OCI-M1 (cell line): Measurements from ENCODE around the gene TAS1R1.
A peak's percentile ranks its signal among the peaks of the same experiment; 100 is the strongest.

Experiments used
- DNase-seq: peaks from one replicate; lab custom pipeline; 2025; lab: John Stamatoyannopoulos, UW

Gene TAS1R1

GRCh38 chr1:6572653-6573383, 17.7 kb downstream of the TAS1R1 start:
- peak; percentile 29 for DNase-seq

DNA sequence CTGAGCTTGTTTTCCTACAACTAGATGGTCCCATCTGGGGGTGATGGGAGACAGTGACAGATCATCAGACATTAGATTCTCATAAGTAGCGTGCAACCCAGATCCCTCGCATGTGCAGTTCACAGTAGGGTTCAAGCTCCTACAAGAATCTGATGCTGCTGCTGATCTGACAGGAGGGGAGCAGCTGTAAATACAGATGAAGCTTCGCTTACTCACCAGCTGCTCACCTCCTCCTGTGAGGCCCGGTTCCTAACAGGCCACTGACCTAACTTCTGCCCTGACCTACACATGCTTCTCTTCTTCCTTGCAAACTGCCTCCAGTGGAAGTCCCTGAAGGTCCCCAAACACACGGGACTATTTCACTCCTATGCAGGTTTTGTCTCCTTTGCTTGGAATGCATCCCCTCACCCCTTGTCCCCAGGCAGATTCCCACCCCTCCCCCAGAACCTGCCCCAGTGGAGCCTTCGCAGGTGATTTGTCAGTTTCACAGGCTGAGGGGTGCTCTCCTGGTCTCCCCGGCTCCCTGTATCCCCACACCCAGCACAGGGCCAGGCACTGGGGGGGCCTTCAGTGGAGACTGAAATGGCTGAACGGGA, 19.0 kb downstream of the TAS1R1 start:
- DNase-seq: no peak

- DNase-seq: no peak
Observed at GRCh38 chr1:6574818-6575217, 19.7 kb downstream of the TAS1R1 start.

- DNase-seq: no peak
Observed at GRCh38 chr1:6577831-6578525, 22.9 kb downstream of the TAS1R1 start.

DNA sequence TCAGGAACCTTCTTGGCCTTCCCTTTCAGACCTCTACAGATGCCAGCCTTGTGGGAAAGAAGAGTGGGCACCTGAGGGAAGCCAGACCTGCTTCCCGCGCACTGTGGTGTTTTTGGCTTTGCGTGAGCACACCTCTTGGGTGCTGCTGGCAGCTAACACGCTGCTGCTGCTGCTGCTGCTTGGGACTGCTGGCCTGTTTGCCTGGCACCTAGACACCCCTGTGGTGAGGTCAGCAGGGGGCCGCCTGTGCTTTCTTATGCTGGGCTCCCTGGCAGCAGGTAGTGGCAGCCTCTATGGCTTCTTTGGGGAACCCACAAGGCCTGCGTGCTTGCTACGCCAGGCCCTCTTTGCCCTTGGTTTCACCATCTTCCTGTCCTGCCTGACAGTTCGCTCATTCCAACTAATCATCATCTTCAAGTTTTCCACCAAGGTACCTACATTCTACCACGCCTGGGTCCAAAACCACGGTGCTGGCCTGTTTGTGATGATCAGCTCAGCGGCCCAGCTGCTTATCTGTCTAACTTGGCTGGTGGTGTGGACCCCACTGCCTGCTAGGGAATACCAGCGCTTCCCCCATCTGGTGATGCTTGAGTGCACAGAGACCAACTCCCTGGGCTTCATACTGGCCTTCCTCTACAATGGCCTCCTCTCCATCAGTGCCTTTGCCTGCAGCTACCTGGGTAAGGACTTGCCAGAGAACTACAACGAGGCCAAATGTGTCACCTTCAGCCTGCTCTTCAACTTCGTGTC, 23.7 kb downstream of the TAS1R1 start:
- DNase-seq: no peak

- DNase-seq: peak; percentile 99
Observed at GRCh38 chr1:6579374-6580118, 24.4 kb downstream of the TAS1R1 start, which contains the start of gene ZBTB48. Gene ZBTB48 (plus strand): TSS chr1:6579994. CDS start chr1:6580610, 616 bp downstream.

GRCh38 chr1:6580119-6580592, 25.0 kb downstream of the TAS1R1 start:
- peak; percentile 76 for DNase-seq

DNA sequence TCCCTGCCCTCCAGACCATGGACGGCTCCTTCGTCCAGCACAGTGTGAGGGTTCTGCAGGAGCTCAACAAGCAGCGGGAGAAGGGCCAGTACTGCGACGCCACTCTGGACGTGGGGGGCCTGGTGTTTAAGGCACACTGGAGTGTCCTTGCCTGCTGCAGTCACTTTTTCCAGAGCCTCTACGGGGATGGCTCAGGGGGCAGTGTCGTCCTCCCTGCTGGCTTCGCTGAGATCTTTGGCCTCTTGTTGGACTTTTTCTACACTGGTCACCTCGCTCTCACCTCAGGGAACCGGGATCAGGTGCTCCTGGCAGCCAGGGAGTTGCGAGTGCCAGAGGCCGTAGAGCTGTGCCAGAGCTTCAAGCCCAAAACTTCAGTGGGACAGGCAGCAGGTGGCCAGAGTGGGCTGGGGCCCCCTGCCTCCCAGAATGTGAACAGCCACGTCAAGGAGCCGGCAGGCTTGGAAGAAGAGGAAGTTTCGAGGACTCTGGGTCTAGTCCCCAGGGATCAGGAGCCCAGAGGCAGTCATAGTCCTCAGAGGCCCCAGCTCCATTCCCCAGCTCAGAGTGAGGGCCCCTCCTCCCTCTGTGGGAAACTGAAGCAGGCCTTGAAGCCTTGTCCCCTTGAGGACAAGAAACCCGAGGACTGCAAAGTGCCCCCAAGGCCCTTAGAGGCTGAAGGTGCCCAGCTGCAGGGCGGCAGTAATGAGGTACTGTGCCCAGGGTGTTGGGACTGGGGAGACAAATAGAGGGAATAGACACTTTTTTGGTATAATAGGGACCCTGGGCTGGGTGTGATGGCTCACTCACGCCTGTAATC, 25.7 kb downstream of the TAS1R1 start:
- peak; percentile 80 for DNase-seq

GRCh38 chr1:6581561-6582305, 26.6 kb downstream of the TAS1R1 start:
- DNase-seq: peak; percentile 88

DNA sequence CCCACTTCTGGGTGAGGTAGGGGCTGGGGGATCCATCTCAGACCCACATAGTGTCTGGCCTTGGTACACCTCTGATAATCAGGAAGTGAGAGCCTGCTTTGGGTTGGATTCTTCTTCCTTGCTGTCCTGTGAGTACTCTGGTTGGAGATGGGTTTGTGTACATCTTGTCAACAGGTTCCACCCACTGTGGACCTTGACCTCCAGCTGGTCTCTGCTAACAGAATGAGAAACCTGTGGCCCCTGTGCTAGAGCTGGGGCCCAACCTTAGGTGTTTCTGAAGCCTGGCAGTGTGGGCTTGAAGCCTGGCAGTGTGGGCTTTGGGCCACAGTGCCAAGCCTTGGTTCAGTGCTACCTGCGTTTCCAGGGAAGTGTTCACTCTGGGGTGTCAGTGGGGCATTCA, 27.3 kb downstream of the TAS1R1 start:
- no peak for DNase-seq

- no peak for DNase-seq
Observed at GRCh38 chr1:6584126-6585080, 29.3 kb downstream of the TAS1R1 start.

GRCh38 chr1:6585081-6585722, 30.1 kb downstream of the TAS1R1 start:
- no peak for DNase-seq

DNA sequence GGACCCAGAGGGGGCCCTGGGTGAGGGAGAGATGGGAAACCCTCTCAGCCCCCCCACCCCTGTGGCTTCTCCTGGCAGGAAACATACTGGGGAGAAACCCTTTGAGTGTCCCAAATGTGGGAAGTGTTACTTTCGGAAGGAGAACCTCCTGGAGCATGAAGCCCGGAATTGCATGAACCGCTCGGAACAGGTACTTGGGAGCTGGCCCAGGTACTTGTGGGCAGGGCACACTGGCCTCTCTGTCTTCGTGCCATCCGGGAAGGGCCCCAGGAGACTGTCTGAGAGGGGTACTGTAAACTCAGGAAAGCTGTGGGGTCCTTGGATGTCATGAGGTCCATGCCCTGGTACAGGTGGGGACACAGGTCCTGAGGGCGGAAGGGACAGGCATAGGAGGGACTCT, 30.7 kb downstream of the TAS1R1 start:
- no peak for DNase-seq

GRCh38 chr1:6586404-6586816, 31.3 kb downstream of the TAS1R1 start:
- DNase-seq: no peak

GRCh38 chr1:6587261-6588005, 32.3 kb downstream of the TAS1R1 start:
- DNase-seq: no peak

- no peak for DNase-seq
Observed at GRCh38 chr1:6588128-6588892, 33.2 kb downstream of the TAS1R1 start.
